DMS53 treated with DMSO at 0.1 percent for 48 hours (cell line): ENCODE data around the gene FNDC11.

Experiments
- DNase-seq: peaks from one replicate; lab custom pipeline; 2025; ENCODE audit not compliant: unreplicated experiment; lab: John Stamatoyannopoulos, UW

The FNDC11 gene

DNA sequence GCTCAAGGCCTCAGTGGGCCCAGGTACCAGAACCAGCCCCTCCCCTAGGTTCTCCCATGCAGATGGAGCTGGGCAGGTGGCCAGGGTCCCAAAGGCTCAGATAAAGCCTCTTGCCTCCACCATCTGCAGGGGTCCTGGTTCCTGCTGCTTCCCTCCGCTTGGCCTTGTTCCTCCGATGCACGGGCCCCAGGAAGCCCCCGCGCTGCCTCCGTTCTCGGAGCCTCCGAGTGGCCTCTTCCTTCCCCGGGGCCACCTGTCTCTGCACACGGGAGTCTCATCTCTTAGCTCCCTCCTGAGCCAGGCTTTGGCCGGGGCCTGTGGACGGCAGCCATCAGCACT lies 14.9 kb upstream of the FNDC11 start:
- DNase-seq: no peak

GRCh38 chr20:63539441-63540370 lies 14.3 kb upstream of the FNDC11 start:
- DNase-seq: no peak

GRCh38 chr20:63540417-63541186 lies 13.4 kb upstream of the FNDC11 start:
- DNase-seq: no peak

DNA sequence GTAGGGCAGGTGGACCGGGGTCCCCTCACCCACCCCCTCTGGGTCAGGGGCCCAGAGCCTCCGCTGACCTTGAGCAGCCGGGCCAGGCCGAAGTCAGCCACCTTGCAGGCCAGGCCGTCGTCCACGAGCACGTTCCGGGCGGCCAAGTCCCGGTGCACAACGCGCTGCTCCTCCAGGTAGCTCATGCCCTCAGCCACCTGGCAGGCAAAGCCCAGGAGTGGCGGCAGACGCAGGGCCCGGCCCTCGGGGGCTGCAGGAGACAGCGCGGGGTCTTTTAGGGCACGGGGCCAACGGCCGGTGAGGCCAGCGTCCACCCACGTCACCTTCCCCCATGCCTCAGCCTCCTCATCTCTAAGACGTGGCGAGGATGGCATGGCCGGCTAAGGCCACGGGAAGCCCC lies 12.6 kb upstream of the FNDC11 start:
- DNase-seq: no peak

- DNase-seq: no peak
Measured at GRCh38 chr20:63542031-63542559, 11.9 kb upstream of the FNDC11 start.

DNA sequence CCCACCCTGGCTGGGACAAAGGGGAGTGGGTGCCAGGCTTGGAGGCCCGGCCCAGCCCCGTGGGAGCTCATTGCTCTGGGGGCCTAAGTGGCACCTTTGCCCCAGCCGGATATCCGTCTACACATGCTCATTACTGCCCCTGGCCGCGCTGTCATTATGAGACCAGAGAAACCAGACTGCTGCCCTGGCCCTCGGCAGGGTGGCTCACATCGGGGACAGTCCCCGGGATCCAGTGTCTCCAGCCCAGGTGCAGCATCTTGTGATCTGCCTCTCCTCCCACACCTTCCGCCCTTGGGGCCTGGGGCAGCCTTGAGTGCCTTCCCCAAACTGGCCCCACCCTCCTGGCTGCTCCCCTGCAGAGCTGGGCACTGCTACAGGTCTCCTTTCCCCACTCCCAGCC lies 11.3 kb upstream of the FNDC11 start:
- no peak for DNase-seq

GRCh38 chr20:63543131-63543530 lies 10.8 kb upstream of the FNDC11 start:
- no peak for DNase-seq

DNA sequence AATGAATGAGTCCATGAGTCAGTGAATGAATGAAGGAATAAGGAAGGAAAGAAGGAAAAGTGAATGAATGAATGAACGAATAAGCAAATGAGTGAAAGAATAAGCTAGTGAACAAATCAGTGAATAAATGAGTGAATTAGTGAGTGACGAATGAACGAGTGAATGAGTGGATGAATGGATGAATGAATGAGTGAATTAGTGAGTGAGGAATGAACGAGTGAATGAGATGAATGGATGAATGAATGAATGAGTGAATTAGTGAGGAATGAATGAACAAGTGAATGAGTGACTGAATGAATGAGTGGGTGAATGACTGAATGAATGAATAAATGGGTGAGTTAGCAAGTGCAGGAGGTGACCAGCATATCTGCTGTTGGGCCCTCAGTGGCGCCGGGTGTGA lies 10.2 kb upstream of the FNDC11 start:
- DNase-seq: no peak

GRCh38 chr20:63544241-63544957 lies 9.6 kb upstream of the FNDC11 start:
- no peak for DNase-seq

DNA sequence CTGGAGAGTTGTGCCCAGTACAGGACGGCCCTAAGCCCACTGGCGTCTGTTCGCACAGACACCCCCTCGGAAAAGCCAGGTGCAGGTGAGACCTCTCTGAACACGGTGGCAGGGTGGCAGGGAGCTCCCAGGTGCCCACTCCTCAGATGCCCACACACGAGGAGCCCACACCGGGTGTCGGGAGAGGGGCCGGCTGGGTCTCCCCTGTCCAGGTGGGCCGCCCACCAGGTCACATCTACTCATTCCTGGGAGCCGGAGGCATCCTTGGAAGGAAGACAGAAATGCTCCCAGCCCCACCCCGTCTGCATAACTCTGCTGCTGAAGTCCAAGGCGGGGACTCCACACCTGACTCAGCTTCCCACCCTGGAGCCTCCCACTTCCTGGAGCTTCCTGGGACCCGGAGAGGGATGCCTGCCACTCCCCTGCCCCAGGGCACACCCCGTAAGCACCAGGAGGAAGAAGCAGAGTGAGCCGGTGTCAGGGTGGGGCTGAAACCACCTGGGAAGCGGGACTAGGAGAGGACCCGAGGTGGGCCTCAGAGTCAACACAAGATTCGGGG lies 8.9 kb upstream of the FNDC11 start:
- no peak for DNase-seq

DNA sequence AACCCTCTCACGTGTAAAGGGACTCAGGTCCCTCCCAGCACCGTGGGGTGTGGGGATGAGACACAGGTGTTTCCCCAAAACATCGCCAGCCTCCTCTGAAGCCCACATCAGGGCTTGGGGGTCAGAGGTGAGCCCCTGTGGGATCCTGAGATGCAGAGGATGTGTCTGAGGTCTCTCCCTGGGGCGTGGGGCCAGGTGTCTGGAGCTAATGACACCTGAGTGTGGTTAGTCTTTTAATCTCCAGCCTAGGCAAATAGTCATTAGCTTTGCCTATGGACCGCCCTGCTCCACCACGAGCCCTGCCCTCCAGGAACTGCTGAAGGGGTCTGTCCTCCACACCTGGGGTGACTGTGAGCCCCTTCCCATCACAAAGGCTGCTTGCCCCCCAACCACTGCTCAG lies 8.1 kb upstream of the FNDC11 start:
- no peak for DNase-seq

GRCh38 chr20:63546256-63546955 lies 7.6 kb upstream of the FNDC11 start:
- no peak for DNase-seq

DNA sequence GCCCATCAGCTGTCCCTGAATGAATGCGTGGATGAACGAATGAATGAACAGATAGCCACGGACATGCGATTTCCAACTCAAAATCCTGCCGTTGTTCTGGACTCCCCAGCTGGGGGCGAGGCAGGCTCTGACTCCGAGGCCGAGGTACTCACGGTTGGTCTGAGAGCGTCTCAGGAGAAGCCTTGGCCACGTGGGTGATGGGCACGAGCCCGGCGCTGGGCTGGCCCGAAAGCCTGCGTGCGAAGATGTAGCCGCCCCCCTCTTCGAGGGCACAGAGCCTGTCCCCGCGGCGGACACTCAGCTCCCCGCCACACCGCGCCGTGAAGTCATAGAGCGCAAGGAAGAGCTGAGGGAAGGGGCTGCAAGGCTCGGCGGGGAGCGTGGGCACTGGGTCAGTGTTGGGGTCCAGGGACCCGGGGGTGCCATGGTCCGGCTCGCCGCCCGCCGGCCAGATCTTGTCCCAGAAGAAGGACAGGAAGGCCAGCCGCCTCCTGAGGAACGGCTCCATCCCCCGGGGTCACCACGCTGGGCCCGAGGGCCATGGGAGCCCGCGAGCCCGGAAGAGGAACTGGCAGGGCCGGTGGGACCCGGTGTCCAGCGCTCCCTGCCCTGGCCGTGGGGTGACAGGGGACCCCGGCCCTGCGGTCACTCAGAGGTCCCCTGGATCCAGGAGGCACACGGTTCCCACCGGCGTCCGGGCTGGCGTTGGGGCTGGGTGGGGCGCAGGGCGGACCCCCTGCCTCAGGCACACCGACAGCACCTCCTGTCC lies 6.8 kb upstream of the FNDC11 start:
- DNase-seq: no peak

GRCh38 chr20:63547725-63548480 lies 6.1 kb upstream of the FNDC11 start, which contains the start of gene SRMS:
SRMS (minus strand) TSS chr20:63547749; CDS start chr20:63547463, 286 bp downstream.
- DNase-seq: no peak

DNA sequence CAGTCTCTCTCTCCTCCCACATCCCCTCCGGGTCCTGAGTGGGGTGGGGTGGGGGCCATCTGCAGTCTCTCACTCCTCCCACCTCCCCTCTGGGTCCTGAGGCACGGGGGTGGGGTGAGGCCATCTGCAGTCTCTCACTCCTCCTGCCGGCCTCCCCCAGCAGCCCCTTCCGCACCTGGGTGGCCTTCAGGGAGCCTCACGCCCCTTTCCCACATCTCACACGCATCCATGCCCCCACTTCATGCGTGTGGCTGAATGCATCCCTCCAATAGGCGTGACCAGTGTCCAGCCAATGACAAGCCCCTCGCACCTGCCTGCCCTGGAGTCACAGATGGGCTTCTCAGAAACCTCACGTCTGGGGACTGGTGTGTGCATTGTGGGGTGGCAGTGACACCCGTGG lies 5.4 kb upstream of the FNDC11 start:
- DNase-seq: no peak

DNA sequence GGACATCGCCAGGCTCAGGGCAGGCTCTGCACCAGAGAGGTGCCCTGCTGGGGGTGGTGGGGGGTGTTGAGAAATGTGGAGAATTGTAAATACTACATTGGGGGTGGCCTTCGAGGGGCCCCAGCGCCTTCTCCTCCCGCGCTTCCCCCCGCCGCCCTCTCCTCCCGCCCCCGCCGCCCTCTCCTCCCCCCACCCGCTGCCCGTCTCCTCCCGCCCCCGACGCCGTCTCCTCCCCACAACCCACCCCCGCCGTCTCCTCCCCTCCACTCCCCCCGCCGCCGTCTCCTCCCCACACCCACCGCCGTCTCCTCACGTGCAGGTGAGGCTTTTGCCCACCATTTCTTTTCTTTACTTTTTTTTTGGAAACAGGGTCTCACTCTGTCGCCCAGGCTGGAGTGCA lies 4.9 kb upstream of the FNDC11 start:
- DNase-seq: no peak

GRCh38 chr20:63549679-63550282 lies 4.2 kb upstream of the FNDC11 start:
- DNase-seq: no peak

- no peak for DNase-seq
Measured at GRCh38 chr20:63551068-63551467, 2.9 kb upstream of the FNDC11 start.
